ENCODE results near the gene CAMK4.
"Not testable (repeated sequence)": the region's sequence is repeated elsewhere in the genome, so short reads cannot be mapped to it uniquely, and the experiment has no call there.

Gene CAMK4

GRCh38 chr5:111320953-111321352 is 96.8 kb downstream of the CAMK4 start:
- DNase-seq, result no peak

GRCh38 chr5:111321376-111321775 is 97.2 kb downstream of the CAMK4 start:
- DNase-seq, result no peak

GRCh38 chr5:111326551-111326950 is 102.4 kb downstream of the CAMK4 start:
- no peak for DNase-seq

GRCh38 chr5:111337133-111337532 is 112.9 kb downstream of the CAMK4 start:
- no peak for DNase-seq

GRCh38 chr5:111337688-111338087 is 113.5 kb downstream of the CAMK4 start:
- DNase-seq, result no peak

GRCh38 chr5:111345731-111346130 is 121.5 kb downstream of the CAMK4 start:
- no peak for DNase-seq

- DNase-seq, result no peak
Observed at GRCh38 chr5:111347021-111347420, 122.8 kb downstream of the CAMK4 start.

GRCh38 chr5:111348661-111349329 is 124.6 kb downstream of the CAMK4 start:
- no peak for DNase-seq

GRCh38 chr5:111349429-111349828 is 125.2 kb downstream of the CAMK4 start:
- DNase-seq, result no peak

GRCh38 chr5:111353035-111353434 is 128.9 kb downstream of the CAMK4 start:
- DNase-seq, result no peak

GRCh38 chr5:111358726-111359125 is 134.5 kb downstream of the CAMK4 start:
- not testable (repeated sequence) for DNase-seq

- no peak for DNase-seq
Observed at GRCh38 chr5:111360173-111360572, 136.0 kb downstream of the CAMK4 start.

- DNase-seq, result no peak
Observed at GRCh38 chr5:111364992-111365391, 140.8 kb downstream of the CAMK4 start.

GRCh38 chr5:111366388-111366787 is 142.2 kb downstream of the CAMK4 start:
- DNase-seq, result no peak

GRCh38 chr5:111367115-111367514 is 142.9 kb downstream of the CAMK4 start:
- DNase-seq, result no peak

GRCh38 chr5:111372799-111373198 is 148.6 kb downstream of the CAMK4 start:
- DNase-seq, result no peak

- DNase-seq, result no peak
Observed at GRCh38 chr5:111374380-111374779, 150.2 kb downstream of the CAMK4 start.

GRCh38 chr5:111375645-111376044 is 151.5 kb downstream of the CAMK4 start:
- no peak for DNase-seq

- DNase-seq, result no peak
Observed at GRCh38 chr5:111377306-111377705, 153.1 kb downstream of the CAMK4 start.

- DNase-seq, result no peak
Observed at GRCh38 chr5:111379391-111379816, 155.2 kb downstream of the CAMK4 start.

- DNase-seq, result no peak
Observed at GRCh38 chr5:111383288-111383970, 159.2 kb downstream of the CAMK4 start.

- no peak for DNase-seq
Observed at GRCh38 chr5:111384220-111384619, 160.0 kb downstream of the CAMK4 start.

GRCh38 chr5:111385051-111385450 is 160.9 kb downstream of the CAMK4 start:
- DNase-seq, result no peak

GRCh38 chr5:111385970-111386831 is 162.0 kb downstream of the CAMK4 start:
- DNase-seq, result no peak
